Smooth muscle cell (in vitro differentiated cells): ENCODE results near the gene KIRREL3. TPM values are rescaled to one million over a fixed set of nuclear protein-coding genes. Genes with fewer than 3 reads are reported as not detected.

ENCODE experiments used
- DNase-seq: peaks from one replicate; lab custom pipeline; 2025; ENCODE audit not compliant: unreplicated experiment; lab: John Stamatoyannopoulos, UW
- H2AFZ ChIP-seq: fragments of 200-600 bp; sonication (generic); 2 replicates; pipeline ENCODE4 v1.6.0; 2016; ENCODE audit warnings: antibody characterized with exemption, low read depth, mild to moderate bottlenecking
- H3F3A ChIP-seq: fragments of 200-600 bp; sonication (generic); 2 replicates; pipeline ENCODE4 v1.6.0; 2017; ENCODE audit warnings: antibody characterized with exemption, low read depth
- H3K27ac ChIP-seq: fragments of 200-600 bp; sonication (generic); 2 replicates; pipeline ENCODE4 v1.5.1; 2016; ENCODE audit warnings: low read depth, mild to moderate bottlenecking
- H3K27me3 ChIP-seq: fragments of 200-600 bp; sonication (generic); 2 replicates; pipeline ENCODE4 v1.6.1; 2016; ENCODE audit warnings: low read depth, mild to moderate bottlenecking
- H3K36me3 ChIP-seq: fragments of 200-600 bp; sonication (generic); 2 replicates; pipeline ENCODE4 v1.5.1; 2016; ENCODE audit warnings: low read depth
- H3K4me1 ChIP-seq: fragments of 200-600 bp; sonication (generic); 2 replicates; pipeline ENCODE4 v1.5.1; 2016; ENCODE audit warnings: low read depth
- H3K4me2 ChIP-seq: fragments of 200-600 bp; sonication (generic); 2 replicates; pipeline ENCODE4 v1.6.0; 2016; ENCODE audit warnings: mild to moderate bottlenecking
- H3K4me3 ChIP-seq: fragments of 200-600 bp; sonication (generic); 2 replicates; pipeline ENCODE4 v1.5.1; 2016; ENCODE audit warnings: mild to moderate bottlenecking
- H3K79me2 ChIP-seq: fragments of 200-600 bp; sonication (generic); 2 replicates; pipeline ENCODE4 v1.6.0; 2016; ENCODE audit warnings: low read depth, mild to moderate bottlenecking
- H3K9ac ChIP-seq: fragments of 200-600 bp; sonication (generic); 2 replicates; pipeline ENCODE4 v1.6.0; 2016; ENCODE audit warnings: low read depth
- H3K9me3 ChIP-seq: fragments of 200-600 bp; sonication (generic); replicated peaks from 2 replicates; pipeline ENCODE4 v1.5.1; 2016; ENCODE audit warnings: low read depth
- H4K20me1 ChIP-seq: fragments of 200-600 bp; sonication (generic); 2 replicates; pipeline ENCODE4 v1.6.0; 2016; ENCODE audit warnings: low read depth
- WGBS: methylation state at CpG from one replicate; pipeline ENCODE4 v1.1.7; 2016; ENCODE audit warnings: low lambda C conversion rate; 5-methylcytosine and 5-hydroxymethylcytosine counted together
- polyA plus RNA-seq: library from polyadenylated mRNA; unstranded; fragments of >200 nt; fragmentation: Nextera tagmentation; extraction: Ambion mirVana; gene quantifications from 2 replicates; pipeline ENCODE4 v1.2.1, GENCODE V29; 2016
- total RNA-seq: library from RNA; depleted of rRNA; stranded (reverse); fragments of >200 nt; gene quantifications from 2 replicates; pipeline ENCODE4 v1.2.3, GENCODE V29; 2014
- TF ChIP-seq, protein P1 (sequence below): fragments of 200-600 bp; sonication (generic); IDR thresholded peaks from 2 replicates; pipeline ENCODE4 v1.5.1; 2017; ENCODE audit warnings: borderline replicate concordance, mild to moderate bottlenecking, antibody characterized with exemption; ENCODE audit not compliant: insufficient read depth, poor library complexity, severe bottlenecking

The KIRREL3 gene
- total and polyA plus RNA-seq, 2 experiments from 2014 or later, result 1.2 TPM; not detected in 1

DNA sequence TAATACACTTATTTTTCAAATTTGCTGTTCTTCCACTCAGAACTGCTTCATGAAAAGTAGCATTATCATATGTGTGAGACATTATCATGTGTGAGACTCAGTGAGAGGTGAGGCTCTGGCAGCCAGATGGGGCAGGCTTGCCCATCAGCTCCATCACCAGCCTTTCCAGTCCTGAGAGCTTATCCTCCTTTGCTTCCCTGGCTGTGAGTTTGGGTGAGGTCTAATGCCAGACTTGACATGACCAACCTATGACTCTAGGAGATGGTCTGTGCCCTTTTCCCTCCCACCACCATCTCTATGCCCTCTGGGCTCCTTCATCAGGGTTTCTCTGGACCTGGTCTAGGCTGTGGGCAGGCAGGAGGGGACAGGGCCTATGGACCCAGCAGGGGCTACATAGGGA lies 145.0 kb downstream of the KIRREL3 start:
- Histone ChIP-seq H3K9me3 (no peaks in the 10 kb centered on the region), H3K27me3 (peaks cover 15% of the 10 kb centered on the region), H4K20me1 (no peaks in the 10 kb centered on the region), H3K4me2 (no peak overlapping the region), H3K4me3 (no peak overlapping the region), H3K36me3 (no peaks in the 10 kb centered on the region), H3K4me1 (no peaks in the 10 kb centered on the region), H2AFZ (no peak overlapping the region), H3F3A (no peaks in the 10 kb centered on the region), H3K79me2 (no peaks in the 10 kb centered on the region), H3K9ac (no peak overlapping the region), H3K27ac (no peak overlapping the region)
- DNase-seq, result no peak
- TF ChIP-seq, protein P1, sequence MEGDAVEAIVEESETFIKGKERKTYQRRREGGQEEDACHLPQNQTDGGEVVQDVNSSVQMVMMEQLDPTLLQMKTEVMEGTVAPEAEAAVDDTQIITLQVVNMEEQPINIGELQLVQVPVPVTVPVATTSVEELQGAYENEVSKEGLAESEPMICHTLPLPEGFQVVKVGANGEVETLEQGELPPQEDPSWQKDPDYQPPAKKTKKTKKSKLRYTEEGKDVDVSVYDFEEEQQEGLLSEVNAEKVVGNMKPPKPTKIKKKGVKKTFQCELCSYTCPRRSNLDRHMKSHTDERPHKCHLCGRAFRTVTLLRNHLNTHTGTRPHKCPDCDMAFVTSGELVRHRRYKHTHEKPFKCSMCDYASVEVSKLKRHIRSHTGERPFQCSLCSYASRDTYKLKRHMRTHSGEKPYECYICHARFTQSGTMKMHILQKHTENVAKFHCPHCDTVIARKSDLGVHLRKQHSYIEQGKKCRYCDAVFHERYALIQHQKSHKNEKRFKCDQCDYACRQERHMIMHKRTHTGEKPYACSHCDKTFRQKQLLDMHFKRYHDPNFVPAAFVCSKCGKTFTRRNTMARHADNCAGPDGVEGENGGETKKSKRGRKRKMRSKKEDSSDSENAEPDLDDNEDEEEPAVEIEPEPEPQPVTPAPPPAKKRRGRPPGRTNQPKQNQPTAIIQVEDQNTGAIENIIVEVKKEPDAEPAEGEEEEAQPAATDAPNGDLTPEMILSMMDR, result no peak

DNA sequence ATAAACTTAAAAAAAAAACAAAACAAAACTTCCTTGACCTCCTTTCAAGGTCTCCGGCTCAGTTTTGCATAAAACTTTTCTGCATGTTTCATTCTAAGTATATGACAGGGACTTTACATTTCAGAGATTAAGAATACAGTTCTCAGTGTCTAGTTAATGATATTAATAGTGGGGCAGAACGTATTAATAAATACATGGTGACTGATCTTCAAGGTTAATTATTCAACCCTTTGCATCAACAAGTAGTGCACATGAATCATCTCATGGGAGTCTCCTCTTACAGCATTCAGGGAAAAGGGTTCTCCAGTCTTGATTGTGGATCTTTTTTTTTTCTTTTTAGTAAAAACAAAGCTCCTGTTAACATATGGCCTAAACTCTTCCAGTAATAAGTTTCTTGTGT lies 146.8 kb downstream of the KIRREL3 start:
- TF ChIP-seq, protein P1, result no peak
- no peaks in the 10 kb centered on the region for H3K36me3 ChIP-seq
- H3F3A ChIP-seq, result no peaks in the 10 kb centered on the region
- no peak overlapping the region for H3K27ac ChIP-seq
- H4K20me1 ChIP-seq, result no peaks in the 10 kb centered on the region
- H3K9ac ChIP-seq, result no peak overlapping the region
- H2AFZ ChIP-seq, result no peak overlapping the region
- WGBS, result 90% methylated on average over 2 of the region's 2 CpGs
- H3K4me1 ChIP-seq, result no peaks in the 10 kb centered on the region
- DNase-seq, result no peak
- no peak overlapping the region for H3K4me2 ChIP-seq
- no peaks in the 10 kb centered on the region for H3K79me2 ChIP-seq
- H3K9me3 ChIP-seq, result no peaks in the 10 kb centered on the region
- H3K4me3 ChIP-seq, result no peak overlapping the region
- no peaks in the 10 kb centered on the region for H3K27me3 ChIP-seq

DNA sequence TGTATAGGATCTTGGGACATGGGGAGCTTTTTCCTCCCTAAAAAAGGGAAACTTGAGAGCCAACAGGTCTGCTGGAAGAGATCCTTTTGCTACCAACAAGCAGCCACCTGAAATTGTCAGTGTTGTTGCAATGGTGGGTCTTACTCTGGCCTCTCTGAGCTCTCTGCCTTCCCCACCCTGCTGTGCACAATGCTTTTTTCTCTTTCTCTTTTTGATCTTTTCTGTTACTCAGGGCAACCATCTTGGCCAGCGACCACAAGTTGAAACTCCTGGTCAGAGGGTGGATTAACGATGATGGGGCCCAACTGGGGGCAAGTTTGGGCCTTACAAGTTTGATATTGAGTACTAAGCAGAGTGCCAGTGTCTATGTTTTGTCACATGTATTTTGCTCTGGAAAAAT lies 155.8 kb downstream of the KIRREL3 start:
- H3K9me3 ChIP-seq, result no peaks in the 10 kb centered on the region
- H3K27ac ChIP-seq, result no peak overlapping the region
- H3K4me1 ChIP-seq, result peaks cover 3% of the 10 kb centered on the region
- no peaks in the 10 kb centered on the region for H4K20me1 ChIP-seq
- no peak overlapping the region for H3K4me2 ChIP-seq
- no peaks in the 10 kb centered on the region for H3K27me3 ChIP-seq
- H3K79me2 ChIP-seq, result no peaks in the 10 kb centered on the region
- TF ChIP-seq, protein P1, result no peak
- DNase-seq, result no peak
- no peak overlapping the region for H2AFZ ChIP-seq
- 85% methylated on average over 2 of the region's 2 CpGs for WGBS
- no peaks in the 10 kb centered on the region for H3K36me3 ChIP-seq
- H3K4me3 ChIP-seq, result no peak overlapping the region
- H3F3A ChIP-seq, result peaks cover 10% of the 10 kb centered on the region
- H3K9ac ChIP-seq, result no peak overlapping the region

DNA sequence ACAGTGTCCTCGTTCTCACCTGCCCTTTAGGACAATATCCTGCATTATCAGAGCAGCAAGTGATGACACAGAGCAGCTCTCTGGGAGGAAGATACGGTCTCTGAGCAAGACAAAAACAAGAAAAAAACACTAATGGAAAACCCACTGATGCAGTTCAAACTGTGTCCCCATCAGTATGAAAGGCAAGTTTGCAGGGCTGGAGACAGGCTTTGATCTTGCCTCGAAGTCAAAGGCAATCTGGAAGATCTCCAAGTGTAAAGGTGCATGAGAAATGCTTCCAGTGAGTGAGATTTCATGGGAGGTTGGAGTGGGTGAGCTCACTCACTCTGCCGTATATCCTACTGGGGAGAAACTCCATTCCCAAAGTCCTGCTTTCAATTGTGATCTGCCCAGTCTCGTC lies 157.5 kb downstream of the KIRREL3 start:
- no peak for DNase-seq
- H3K9me3 ChIP-seq, result no peaks in the 10 kb centered on the region
- no peak overlapping the region for H2AFZ ChIP-seq
- no peaks in the 10 kb centered on the region for H4K20me1 ChIP-seq
- H3K4me1 ChIP-seq, result peaks cover 3% of the 10 kb centered on the region
- no peak overlapping the region for H3K4me3 ChIP-seq
- H3K4me2 ChIP-seq, result no peak overlapping the region
- H3K27ac ChIP-seq, result no peak overlapping the region
- H3K27me3 ChIP-seq, result no peaks in the 10 kb centered on the region
- H3K36me3 ChIP-seq, result no peaks in the 10 kb centered on the region
- WGBS, result 84% methylated on average over 5 of the region's 5 CpGs
- TF ChIP-seq, protein P1, result no peak
- peaks cover 10% of the 10 kb centered on the region for H3F3A ChIP-seq
- H3K9ac ChIP-seq, result no peak overlapping the region
- no peaks in the 10 kb centered on the region for H3K79me2 ChIP-seq
